GM10266 (cell line): Measurements from ENCODE around the gene TRIM42.

ENCODE experiments used
- DNase-seq: peaks from one replicate; pipeline ENCODE4 v3.0.0; 2012; ENCODE audit errors: extremely low spot score
- TF ChIP-seq, protein P1 (sequence below): IDR thresholded peaks from 2 replicates; pipeline ENCODE4 v1.5.1; 2012; ENCODE audit warnings: mild to moderate bottlenecking, low read depth; ENCODE audit not compliant: control insufficient read depth, insufficient read depth; ENCODE audit errors: missing control alignments

Gene TRIM42

DNA sequence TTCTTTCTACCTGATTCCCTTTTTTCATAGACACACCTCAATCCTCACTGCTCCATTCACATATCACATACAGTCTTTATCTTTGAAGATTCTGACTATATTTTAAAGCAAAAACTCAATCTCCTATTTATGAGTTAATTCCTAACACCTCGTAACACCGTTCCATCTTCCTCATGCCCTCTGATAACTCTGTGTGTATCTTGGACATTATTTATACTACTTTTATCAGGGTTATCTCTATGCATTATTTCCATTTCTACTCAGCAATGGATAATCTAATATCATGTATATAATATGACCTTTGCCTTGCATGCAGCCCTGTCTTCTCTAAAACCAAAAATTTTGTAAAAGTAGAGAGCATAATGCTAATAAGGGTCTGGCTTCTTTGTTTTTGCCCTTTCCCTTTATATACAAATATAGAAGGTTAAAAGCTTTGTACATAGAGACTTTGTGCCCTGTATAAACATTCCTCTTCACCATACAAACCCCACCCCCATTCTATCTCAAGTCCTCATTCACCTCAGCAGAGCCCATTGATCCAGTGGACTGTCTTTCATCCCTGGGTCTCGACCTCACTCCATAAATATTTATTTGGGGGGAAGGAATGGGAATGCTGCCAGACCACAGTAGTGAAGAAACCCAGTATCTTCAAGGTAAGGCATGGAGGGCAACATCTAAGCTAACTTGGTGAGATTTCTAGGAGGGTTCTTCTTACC lies 21.8 kb downstream of the TRIM42 start:
- TF ChIP-seq, protein P1, sequence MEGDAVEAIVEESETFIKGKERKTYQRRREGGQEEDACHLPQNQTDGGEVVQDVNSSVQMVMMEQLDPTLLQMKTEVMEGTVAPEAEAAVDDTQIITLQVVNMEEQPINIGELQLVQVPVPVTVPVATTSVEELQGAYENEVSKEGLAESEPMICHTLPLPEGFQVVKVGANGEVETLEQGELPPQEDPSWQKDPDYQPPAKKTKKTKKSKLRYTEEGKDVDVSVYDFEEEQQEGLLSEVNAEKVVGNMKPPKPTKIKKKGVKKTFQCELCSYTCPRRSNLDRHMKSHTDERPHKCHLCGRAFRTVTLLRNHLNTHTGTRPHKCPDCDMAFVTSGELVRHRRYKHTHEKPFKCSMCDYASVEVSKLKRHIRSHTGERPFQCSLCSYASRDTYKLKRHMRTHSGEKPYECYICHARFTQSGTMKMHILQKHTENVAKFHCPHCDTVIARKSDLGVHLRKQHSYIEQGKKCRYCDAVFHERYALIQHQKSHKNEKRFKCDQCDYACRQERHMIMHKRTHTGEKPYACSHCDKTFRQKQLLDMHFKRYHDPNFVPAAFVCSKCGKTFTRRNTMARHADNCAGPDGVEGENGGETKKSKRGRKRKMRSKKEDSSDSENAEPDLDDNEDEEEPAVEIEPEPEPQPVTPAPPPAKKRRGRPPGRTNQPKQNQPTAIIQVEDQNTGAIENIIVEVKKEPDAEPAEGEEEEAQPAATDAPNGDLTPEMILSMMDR, result no peak
- DNase-seq, result no peak

DNA sequence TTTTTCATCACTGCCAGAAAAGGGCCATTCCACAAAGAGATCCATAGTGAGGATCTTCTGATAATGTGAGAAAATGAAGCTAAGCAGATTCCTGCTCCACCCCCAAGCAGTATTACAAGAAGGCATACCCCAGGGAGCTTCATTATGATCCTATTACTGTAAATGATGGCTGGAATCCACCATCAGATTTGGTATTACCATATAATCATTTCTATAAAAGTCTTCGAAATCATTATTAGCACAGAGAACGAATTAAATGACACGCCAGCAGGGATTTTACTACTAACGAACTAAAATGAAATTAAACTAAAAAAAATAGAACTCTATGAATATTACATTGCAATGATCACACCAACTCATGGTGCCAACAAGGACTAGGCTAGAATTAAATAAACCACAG lies 24.4 kb downstream of the TRIM42 start:
- DNase-seq, result no peak
- TF ChIP-seq, protein P1, result no peak

DNA sequence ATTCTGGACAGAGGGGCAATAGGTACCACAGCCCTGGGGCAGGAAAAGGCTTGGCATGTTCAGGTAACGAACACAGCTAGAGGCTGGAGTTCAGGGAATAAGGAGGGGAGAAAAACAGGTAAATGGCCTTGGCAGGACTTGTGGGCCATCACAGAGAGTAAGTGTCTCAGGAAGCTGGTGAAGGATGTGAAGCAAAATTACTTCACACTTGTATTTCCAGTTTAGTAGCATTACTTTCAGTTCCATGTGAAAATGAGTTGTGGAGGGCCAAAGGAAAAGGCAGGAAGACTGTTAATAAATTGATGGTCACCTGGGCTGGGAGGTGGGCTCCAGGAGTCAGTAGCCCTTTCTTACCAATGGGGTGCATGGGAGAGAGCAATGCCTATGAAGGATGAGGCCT lies 25.6 kb downstream of the TRIM42 start:
- DNase-seq, result no peak
- TF ChIP-seq, protein P1, result no peak

GRCh38 chr3:140704733-140705132 lies 26.9 kb downstream of the TRIM42 start:
- TF ChIP-seq, protein P1, result no peak

GRCh38 chr3:140705954-140706353 lies 28.1 kb downstream of the TRIM42 start:
- DNase-seq, result no peak

More at GRCh38 chr3:140704733-140705132, 26.9 kb downstream of the TRIM42 start:
- DNase-seq, result no peak

DNA sequence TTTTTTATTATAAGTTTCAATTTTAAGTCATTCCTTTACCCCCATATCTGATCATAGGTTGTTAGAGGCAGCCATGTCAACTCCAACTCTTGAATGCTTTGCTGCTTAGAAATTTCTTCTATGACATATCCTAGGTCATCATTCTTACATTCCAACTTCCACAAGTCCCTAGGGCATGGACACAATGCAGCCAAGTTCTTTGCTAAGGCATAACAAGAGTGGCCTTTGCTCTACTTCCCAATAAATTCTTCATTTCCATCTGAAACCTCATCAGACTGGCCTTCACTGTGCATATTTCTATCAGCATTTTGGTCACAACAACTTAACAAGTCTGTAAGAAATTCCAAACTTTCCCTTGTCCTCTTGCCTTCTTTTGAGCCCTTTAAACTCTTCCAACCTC lies 28.5 kb downstream of the TRIM42 start:
- no peak for DNase-seq
- TF ChIP-seq, protein P1, result no peak

More at GRCh38 chr3:140705954-140706353, 28.1 kb downstream of the TRIM42 start:
- TF ChIP-seq, protein P1, result no peak

DNA sequence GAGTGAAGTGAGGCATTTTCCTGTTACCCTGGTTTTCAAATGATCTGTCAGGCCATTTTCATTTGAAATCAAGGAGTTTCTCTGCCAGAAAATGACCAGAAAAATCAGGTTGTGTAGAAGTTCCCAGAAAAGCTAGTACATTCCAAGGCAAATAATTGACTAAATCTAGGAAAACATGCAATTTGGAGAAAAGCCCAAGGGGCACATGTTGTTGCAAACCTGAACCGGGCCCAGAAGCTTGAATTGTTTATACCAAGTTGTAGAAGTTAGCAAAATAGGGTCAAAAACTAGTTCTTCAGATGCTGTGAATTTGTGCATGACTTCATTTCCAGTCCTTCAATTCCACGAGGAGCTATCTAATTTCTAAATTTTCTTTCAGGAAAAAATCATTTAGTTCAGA lies 31.0 kb downstream of the TRIM42 start:
- TF ChIP-seq, protein P1, result no peak
- DNase-seq, result no peak
